HCT116 (cell line): ENCODE results near the gene LAS1L.

Experiments used
- CEBPB ChIP-seq: IDR thresholded peaks from 2 replicates; pipeline ENCODE4 v1.6.1; 2012; ENCODE audit warnings: low read depth
- EZH2 ChIP-seq: fragments of 200-600 bp; sonication (generic); IDR thresholded peaks from 2 replicates; pipeline ENCODE4 v1.6.1; 2017; ENCODE audit warnings: antibody characterized with exemption, mixed run types
- EZH2phosphoT487 ChIP-seq: fragments of 200-600 bp; IDR thresholded peaks from 2 replicates; pipeline ENCODE4 v1.6.1; 2018; ENCODE audit warnings: antibody characterized with exemption, borderline replicate concordance
- FOSL1 ChIP-seq: IDR thresholded peaks from 2 replicates; pipeline ENCODE4 v1.6.1; 2012; ENCODE audit warnings: low read depth
- POLR2A ChIP-seq: IDR thresholded peaks from 2 replicates; pipeline ENCODE4 v1.7.0; 2011; ENCODE audit warnings: borderline replicate concordance; ENCODE audit not compliant: insufficient read depth, insufficient read length; ENCODE audit errors: extremely low read depth
- POLR2AphosphoS5 ChIP-seq: IDR thresholded peaks from 2 replicates; pipeline ENCODE4 v1.6.1; 2011; ENCODE audit warnings: mild to moderate bottlenecking, low read depth, low read length, moderate library complexity
- RAD21 ChIP-seq: IDR thresholded peaks from 2 replicates; pipeline ENCODE4 v1.6.1; 2012; ENCODE audit warnings: low read depth, mild to moderate bottlenecking
- SP1 ChIP-seq: IDR thresholded peaks from 2 replicates; pipeline ENCODE4 v1.6.1; 2012; ENCODE audit warnings: low read depth
- YY1 ChIP-seq: IDR thresholded peaks from 2 replicates; pipeline ENCODE4 v1.6.1; 2011; ENCODE audit warnings: low read length, low read depth, moderate library complexity, mild to moderate bottlenecking; ENCODE audit not compliant: insufficient replicate concordance; ENCODE audit errors: extremely low read depth
- TF ChIP-seq, protein P1 (sequence below), 3 experiments: fragments of 200-600 bp in 1 of 3; sonication (generic) in 1 of 3; IDR thresholded peaks in 2 of 3; conservative IDR thresholded peaks in 1 of 3; 2 replicates each; pipeline ENCODE4 v1.5.1; 2012 to 2017; ENCODE audit warnings: low read depth in 2 of 3, low read length in 2 of 3, antibody characterized with exemption in 1 of 3, borderline replicate concordance in 1 of 3, control low read depth in 1 of 3, mild to moderate bottlenecking in 1 of 3, mixed read lengths in 1 of 3, mixed run types in 1 of 3, moderate library complexity in 1 of 3; ENCODE audit not compliant: insufficient read depth in 1 of 3
- TF ChIP-seq, protein P2 (sequence below): IDR thresholded peaks from 2 replicates; pipeline ENCODE4 v1.6.1; 2011; ENCODE audit warnings: mild to moderate bottlenecking, low read length, moderate library complexity; ENCODE audit not compliant: insufficient replicate concordance; ENCODE audit errors: extremely low read depth

GRCh38 chrX:65502618-65503017, 32.0 kb downstream of the LAS1L start:
- TF ChIP-seq YY1 (no peak), EZH2phosphoT487 (no peak), EZH2 (no peak), CEBPB (no peak), POLR2A (no peak), SP1 (no peak), POLR2AphosphoS5 (no peak), FOSL1 (no peak), RAD21 (no peak)
- TF ChIP-seq, protein P1, sequence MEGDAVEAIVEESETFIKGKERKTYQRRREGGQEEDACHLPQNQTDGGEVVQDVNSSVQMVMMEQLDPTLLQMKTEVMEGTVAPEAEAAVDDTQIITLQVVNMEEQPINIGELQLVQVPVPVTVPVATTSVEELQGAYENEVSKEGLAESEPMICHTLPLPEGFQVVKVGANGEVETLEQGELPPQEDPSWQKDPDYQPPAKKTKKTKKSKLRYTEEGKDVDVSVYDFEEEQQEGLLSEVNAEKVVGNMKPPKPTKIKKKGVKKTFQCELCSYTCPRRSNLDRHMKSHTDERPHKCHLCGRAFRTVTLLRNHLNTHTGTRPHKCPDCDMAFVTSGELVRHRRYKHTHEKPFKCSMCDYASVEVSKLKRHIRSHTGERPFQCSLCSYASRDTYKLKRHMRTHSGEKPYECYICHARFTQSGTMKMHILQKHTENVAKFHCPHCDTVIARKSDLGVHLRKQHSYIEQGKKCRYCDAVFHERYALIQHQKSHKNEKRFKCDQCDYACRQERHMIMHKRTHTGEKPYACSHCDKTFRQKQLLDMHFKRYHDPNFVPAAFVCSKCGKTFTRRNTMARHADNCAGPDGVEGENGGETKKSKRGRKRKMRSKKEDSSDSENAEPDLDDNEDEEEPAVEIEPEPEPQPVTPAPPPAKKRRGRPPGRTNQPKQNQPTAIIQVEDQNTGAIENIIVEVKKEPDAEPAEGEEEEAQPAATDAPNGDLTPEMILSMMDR (IDR thresholded peaks at IDR 0.05 in 2 of 3, conservative IDR thresholded peaks at IDR 0.05 in 1 of 3; ENCODE audit: borderline replicate concordance in 1 of 3, insufficient read depth in 1 of 3, low read depth in 2 of 3, low read length in 2 of 3) = no peak
- TF ChIP-seq, protein P2, sequence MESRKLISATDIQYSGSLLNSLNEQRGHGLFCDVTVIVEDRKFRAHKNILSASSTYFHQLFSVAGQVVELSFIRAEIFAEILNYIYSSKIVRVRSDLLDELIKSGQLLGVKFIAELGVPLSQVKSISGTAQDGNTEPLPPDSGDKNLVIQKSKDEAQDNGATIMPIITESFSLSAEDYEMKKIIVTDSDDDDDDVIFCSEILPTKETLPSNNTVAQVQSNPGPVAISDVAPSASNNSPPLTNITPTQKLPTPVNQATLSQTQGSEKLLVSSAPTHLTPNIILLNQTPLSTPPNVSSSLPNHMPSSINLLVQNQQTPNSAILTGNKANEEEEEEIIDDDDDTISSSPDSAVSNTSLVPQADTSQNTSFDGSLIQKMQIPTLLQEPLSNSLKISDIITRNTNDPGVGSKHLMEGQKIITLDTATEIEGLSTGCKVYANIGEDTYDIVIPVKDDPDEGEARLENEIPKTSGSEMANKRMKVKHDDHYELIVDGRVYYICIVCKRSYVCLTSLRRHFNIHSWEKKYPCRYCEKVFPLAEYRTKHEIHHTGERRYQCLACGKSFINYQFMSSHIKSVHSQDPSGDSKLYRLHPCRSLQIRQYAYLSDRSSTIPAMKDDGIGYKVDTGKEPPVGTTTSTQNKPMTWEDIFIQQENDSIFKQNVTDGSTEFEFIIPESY = no peak
